CD4-positive, alpha-beta T cell treated with Interleukin-6 for 4 hours (primary cell): Measurements from ENCODE around the gene LRCOL1.

Experiments used
- DNase-seq: peaks from one replicate; pipeline ENCODE4 v3.0.0-alpha.2; 2020; ENCODE audit warnings: mixed read lengths

LRCOL1 gene

DNA sequence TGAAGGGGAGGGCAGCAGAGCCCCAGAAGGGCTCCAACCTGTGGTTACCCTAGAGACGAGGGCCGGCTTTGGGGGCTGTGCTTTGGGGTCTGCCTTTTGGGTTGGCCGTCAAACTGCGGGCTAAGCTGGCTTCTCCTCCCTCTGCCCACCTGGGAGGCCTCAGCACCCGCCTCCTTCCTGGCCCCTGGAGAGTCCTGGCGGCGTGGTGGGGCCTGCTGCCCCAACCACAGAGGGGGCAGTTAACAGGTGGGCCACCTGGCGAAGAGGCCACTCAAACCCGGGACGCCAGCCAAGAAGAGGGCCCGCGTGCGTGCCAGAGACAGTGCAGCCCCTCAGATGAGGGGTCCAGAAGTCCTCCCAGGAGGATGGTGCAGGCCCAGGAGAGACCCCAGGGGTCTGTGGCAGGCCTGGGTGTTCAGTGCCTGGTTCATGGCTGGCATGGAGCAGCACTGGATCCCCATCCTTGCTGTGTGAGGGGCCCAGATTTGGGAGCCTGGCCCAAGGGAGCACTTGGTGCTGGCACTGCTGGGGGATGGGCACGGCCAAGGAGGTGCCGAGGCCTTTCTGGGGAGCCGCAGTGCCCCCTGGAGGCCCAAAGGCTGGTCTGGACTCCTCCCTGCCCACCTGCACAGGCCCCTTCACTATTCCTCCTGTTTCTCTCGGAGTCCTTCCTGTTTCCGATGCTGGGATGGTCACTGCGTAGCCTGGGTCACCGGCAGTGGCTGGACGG lies 48.8 kb downstream of the LRCOL1 start:
- DNase-seq: no peak

DNA sequence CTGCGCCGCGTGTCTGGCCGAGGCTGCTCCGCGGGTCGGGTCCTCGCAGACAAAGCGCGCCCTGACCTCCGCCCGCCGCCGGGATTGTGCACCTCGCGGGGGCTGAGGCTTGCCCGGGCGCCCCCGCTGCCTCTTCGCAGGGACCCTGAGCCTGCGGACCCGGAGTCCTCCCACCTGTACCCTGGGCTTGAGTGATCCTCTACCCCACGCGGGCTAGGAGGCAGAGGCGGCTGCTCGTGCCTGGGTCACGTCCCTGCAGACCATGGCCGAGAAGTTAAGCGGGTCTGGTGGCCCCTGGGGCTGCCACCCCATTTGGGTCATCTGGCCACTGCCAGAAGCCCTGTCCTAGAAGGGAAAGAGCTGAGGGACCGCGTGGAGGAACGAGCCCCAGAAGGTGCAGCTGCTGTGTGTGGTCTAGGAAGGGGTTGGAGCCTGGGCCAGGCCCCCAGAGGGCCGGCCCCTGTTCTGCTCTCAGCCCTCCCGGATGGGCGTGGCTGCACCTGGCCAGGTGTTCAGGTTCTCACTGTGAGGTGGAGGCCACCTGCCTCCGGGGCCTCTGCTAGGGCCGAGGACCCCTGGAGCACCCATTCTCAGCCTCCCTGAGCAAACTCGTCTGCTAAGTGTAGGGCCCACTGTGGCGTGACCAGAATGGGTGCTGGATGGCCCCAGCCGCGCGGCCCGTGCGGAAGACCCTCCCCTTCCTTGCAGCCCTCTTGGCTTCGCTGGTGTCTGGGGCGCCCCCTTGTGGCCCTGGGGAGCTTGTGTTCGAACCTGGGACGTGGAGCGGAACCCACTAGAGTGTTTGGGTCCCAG lies 49.6 kb downstream of the LRCOL1 start:
- peak; percentile 81 for DNase-seq

DNA sequence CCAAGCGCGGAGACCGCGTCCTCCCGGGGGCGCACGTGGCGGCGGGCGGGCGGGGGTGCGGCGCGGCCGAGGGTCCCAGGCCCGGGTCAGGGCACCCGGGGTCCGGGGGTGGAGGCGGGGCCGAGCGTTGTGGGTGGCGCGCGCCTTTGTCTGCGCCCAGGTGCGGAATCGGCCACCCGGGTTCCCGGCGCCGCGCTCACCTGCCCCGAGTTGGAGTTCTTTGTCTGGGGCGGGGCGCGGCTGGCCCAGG lies 50.1 kb downstream of the LRCOL1 start:
- DNase-seq: no peak

DNA sequence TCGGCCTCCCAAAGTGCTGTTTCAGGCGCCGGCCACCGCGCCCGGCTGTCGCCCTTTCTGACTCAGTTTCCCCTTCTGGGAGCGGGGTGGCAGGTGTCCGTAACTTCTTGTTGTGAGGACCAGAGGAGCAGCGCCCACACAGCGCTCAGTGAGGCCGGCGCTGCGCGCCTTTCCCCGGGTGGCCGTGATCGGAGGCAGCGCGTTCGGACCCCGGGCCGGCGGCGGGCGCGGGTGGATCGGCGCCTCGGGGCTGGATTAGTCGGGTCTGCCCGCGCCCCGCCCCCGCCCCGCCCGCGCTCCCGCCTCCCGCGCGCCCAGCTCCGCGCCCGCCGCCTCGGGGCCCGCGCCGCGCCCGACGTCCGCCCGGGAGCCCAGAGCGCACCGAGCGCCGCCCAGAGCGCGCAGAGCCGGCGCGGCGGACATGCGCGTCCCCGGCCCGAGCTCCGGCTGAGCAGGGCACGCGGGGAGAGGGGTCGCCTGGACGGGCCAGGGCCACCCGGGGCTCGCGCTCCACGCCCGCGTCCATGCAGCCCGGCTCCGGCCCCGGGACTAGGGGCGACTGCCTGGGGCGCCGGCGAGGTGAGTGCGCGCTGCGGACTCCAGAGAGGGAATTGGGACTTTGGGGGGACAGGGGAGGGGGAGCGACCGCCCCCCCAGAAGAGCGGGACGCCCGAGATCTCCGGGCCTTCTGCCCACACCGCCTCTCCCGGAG lies 50.6 kb downstream of the LRCOL1 start:
- DNase-seq: peak; percentile 51

DNA sequence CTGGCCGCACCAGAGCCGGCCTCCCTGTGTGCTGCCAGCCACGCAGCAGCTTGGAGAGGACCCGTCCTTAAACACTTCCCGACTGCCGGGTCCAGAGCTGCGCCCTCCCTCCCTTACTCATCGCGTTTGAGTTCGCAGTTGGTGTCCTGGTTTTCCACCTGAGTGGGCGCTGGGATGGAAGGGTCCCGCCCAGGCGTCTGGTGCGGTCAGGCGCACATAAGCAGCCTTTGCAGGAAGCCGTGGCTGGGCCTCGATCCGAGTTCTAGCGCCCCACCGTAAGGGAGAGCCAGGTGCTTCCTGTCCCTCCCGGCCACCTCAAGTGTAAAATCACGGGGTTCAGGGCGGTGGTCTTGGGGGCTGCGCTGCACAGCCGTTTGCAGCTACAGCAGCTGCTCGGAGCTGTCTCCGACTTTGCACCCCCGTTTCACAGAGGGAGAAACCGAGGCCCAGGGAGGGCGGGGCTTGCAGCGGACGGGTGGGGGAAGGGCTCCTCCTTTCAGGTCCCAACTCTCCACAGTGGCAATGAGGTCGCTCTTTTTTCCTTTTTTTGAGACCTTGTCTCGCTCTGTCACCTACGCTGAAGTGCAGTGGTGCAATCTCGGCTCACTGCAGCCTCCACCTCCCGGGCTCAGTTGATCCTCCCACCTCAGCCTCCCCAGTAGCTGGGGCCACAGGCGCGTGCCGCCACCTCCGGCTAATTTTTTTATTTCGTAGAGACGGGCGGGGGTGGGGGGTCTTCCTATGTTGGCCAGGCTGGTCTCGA lies 51.3 kb downstream of the LRCOL1 start:
- peak; percentile 17 for DNase-seq

DNA sequence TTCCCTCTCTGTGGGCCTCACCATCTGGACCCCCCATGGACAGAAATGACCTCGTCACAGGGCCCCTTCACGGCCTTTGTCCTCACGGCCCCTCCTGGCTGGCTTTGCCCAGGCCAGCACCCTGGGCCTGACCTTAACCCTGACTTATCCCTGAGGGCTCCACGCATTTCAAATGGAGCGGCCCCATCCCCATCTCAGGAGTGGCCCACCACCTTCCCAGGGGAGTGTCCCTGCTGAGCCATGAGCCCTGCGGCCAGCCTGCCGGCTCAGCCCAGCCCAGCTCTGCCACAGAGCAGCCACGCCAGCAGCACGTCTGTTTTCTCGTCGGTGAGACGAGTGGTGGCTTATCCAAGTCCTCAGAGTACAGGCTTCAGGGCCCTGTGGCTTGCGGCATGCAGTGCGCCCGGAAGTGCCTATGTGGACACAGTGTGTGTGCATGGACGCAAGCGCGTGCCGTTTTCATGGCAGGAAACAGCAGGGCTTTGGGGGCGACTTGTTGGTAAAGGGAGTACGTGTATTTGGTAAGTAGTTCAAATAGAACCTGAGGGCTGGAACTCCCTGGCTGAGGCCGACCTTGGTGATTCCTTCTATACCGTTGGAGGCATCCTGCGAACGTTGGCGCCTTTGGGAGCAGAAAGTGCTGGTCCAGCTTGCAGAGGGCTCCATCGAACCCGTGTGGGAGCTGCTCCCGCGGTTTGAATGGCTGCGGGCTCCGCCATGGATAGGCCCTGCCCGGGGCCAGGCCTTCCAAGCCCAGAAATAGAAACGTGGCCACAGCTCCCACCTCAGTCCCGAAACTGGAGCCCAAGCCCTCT lies 52.1 kb downstream of the LRCOL1 start:
- peak; percentile 6 for DNase-seq

DNA sequence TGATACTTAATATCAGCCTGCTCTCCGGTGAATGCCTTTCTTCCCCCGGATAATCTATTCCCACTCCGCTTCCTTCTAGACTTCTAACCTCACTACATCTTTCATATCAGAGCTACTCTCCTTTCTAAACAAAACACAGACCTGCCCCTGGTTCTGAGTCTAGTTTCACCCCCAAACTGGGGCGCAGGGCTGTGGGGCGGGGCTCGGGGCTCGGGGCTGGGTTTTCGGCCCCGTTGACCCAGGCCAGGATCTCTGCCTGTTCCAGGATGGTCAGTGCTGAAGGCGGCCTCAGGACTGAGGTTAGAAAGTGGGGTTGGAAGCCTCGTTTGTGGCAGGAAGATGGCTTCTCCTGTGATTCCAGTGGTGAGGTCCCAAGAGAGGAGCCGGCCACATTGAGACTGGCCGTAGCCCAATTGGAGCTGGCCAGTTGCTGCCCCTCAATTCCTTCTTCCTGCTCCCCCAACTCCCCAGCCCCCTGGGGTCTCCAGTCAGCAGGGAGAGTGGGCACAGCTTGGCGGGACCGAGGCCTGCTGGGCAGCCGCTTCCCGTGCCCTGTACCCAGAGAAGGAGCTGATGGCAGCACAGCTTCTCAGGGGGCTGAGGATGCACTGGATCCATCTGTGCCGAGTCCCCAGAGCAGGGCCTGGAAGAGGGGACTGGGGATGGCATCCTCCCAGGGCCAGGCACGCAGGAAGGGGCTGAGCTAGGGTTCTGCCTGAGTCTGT lies 52.9 kb downstream of the LRCOL1 start:
- DNase-seq: no peak

DNA sequence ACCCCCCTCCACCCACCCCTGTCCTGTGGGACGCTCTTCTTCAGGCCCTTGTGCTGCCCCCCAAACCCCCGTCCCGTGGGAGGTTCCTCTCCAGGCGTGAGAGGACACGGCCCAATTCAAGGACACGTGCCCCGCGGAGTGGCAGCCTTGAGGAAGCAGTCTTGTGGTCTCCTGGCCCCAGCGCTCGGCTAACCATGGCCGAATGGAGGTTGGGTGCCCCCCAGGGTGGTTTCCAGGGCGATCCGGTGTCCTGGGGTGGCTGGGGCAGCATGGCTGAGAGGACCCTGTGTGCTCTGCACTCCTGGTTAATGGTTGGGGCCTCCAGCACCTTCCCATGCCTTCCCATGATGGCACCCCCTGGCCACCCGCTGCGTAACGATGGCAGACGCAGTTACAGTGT lies 53.6 kb downstream of the LRCOL1 start:
- DNase-seq: no peak

DNA sequence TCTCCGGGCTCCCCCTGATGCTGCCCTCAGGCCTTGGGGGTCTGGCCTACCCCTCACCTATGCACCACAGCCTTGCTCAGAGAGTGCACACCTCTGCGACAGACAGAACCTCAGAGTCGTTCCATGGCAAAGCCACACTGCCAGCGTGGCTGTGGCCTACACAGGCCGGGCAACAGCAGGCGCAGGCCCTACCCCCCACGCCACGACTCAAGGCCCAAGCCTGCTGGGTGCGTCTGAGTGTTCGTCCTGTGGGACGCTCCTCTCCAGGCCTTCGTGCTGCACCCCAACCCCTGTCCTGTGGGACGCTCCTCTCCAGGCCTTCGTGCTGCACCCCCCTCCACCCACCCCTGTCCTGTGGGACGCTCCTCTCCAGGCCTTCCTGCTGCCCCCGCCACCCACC lies 54.2 kb downstream of the LRCOL1 start:
- DNase-seq: no peak

DNA sequence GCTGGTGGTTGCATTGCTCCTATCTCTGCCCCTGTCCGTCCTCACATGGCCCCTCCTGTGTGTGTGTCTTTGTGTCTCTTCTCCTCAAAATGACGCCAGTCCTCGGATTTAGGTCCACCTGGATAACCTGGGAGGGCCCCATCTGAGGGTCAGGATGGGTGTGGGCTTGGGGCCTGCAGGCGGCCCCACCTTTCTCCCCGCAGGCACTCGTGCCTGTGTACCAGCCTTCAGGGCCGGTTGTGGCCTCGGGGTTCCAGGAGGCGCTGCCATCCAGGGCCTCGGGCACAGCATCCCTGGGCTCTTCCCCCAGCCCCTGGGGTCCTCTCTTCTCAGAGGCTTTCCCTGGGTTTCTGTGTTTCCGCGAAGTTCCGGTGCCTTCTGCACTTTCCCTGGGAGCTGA lies 54.7 kb downstream of the LRCOL1 start:
- DNase-seq: no peak

DNA sequence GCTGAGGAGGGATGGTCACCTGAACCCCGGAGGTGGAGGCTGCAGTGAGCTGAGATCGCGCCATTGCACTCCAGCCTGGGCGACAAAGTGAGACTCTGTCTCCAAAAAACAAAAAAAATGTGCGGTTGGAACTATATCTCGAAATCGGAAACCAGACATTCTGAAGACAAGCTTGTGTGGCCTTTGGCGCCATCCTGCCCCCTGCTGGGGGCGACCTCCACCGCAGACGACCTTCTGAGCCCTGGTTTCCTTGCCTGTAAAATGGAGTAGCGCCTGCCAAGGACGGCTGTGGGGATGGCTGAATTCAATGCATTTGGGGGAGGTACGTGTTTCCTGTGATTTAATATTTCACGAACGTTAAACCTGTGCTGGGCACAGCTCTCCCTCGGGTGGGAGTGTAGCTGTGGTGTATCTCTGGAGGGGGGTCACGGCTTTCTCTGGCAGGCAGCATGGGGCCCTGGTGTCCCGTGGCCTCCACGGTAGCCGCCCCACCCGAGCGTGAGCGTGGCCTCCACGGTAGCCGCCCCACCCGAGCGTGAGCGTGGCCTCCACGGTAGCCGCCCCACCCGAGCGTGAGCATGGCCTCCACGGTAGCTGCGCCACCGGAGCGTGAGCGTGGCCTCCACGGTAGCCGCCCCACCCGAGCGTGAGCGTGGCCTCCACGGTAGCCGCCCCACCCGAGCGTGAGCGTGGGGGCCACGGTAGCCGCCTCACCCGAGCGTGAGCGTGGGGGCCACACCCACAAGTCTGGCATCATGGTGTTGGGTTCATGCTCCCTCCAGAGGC lies 55.3 kb downstream of the LRCOL1 start:
- DNase-seq: peak; percentile 19
